GM23338 (cell line): ENCODE measurements around the gene SLC5A6. TPM values are rescaled to one million over a fixed set of nuclear protein-coding genes. Genes with fewer than 3 reads are reported as not detected.

Experiments used
- EZH2phosphoT487 ChIP-seq: fragments of 200-600 bp; sonication (generic); IDR thresholded peaks from one replicate; pipeline ENCODE4 v1.8.1; 2018; ENCODE audit warnings: antibody characterized with exemption; ENCODE audit not compliant: unreplicated experiment
- JUNB ChIP-seq: IDR thresholded peaks from one replicate; pipeline ENCODE4 v1.6.1; 2016; ENCODE audit warnings: antibody characterized with exemption; ENCODE audit not compliant: unreplicated experiment
- NANOG ChIP-seq: IDR thresholded peaks from 2 replicates; pipeline ENCODE4 v1.6.1; 2016; ENCODE audit warnings: antibody characterized with exemption, borderline replicate concordance
- POLR2AphosphoS5 ChIP-seq: IDR thresholded peaks from 2 replicates; pipeline ENCODE4 v1.6.1; 2016; ENCODE audit warnings: antibody characterized with exemption, low read depth
- STAT1 ChIP-seq: IDR thresholded peaks from one replicate; pipeline ENCODE4 v1.6.1; 2016; ENCODE audit warnings: antibody characterized with exemption; ENCODE audit not compliant: unreplicated experiment
- ZNF114 ChIP-seq: fragments of 250-450 bp; sonication (Bioruptor Pico); IDR thresholded peaks from 2 replicates; pipeline ENCODE4 v1.5.0; 2020; ENCODE audit warnings: mild to moderate bottlenecking, moderate library complexity
- ZNF331 ChIP-seq: fragments of 250-450 bp; sonication (Bioruptor Pico); IDR thresholded peaks from 2 replicates; pipeline ENCODE4 v1.5.0; 2020; ENCODE audit warnings: low read depth, mild to moderate bottlenecking, moderate library complexity
- polyA plus RNA-seq: library from polyadenylated mRNA; unstranded; fragments of >200 nt; fragmentation: Nextera tagmentation; extraction: Ambion mirVana; gene quantifications from 2 replicates; pipeline ENCODE4 v1.2.1, GENCODE V29; 2016
- total RNA-seq: library from RNA; depleted of rRNA; stranded (reverse); fragments of >200 nt; shearing (Covaris generic); gene quantifications from 2 replicates; pipeline ENCODE4 v1.2.3, GENCODE V29; 2014; rRNA removed
- TF ChIP-seq, protein P1 (sequence below): fragments of 250-450 bp; sonication (Bioruptor Pico); IDR thresholded peaks from 2 replicates; pipeline ENCODE4 v1.5.0; 2020; ENCODE audit warnings: mild to moderate bottlenecking, moderate library complexity
- TF ChIP-seq, protein P2 (sequence below): IDR thresholded peaks from 2 replicates; pipeline ENCODE4 v1.6.1; 2016; ENCODE audit warnings: antibody characterized with exemption
- TF ChIP-seq, protein P3 (sequence below), 2 experiments: fragments of 200-600 bp in 1 of 2; sonication (generic) in 1 of 2; conservative IDR thresholded peaks; 2 replicates each; pipeline versions ENCODE4 v1.5.1 to v1.6.1; 2016 to 2017; ENCODE audit warnings: antibody characterized with exemption in 2 of 2, low read depth in 2 of 2, mild to moderate bottlenecking in 2 of 2, moderate library complexity in 1 of 2

Gene SLC5A6
- total and polyA plus RNA-seq, 2 experiments from 2014 or later, result 44.3 to 153 TPM

DNA sequence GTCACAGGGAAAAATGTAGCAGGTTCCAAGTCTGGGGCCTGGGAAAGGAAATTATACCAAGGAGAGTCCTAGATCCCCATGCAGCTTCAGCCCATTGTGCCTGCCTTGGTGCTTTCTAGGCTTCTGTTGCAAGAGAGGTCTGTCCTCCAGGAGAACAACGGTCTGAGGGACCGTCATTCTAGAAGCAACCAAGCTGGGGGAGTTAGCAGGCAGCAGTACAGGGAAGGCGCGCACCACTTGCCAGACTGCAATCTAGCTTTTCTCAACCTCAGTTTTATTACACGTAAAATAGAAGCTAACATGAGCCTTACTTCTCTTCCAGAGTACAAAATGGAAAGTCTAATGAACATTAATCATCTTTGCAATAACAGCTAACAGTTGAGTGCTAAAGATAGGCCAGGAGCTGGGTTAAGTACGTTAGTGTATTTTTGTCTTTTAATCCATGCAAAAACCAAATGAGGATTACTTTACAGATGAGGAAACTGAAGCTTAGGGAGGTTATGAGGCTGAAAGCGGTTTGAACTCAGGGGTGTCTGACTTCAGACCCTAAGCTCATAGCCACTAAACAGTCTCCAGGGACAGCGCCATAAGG, 61.3 kb downstream of the SLC5A6 start (continued):
- TF ChIP-seq, protein P1, sequence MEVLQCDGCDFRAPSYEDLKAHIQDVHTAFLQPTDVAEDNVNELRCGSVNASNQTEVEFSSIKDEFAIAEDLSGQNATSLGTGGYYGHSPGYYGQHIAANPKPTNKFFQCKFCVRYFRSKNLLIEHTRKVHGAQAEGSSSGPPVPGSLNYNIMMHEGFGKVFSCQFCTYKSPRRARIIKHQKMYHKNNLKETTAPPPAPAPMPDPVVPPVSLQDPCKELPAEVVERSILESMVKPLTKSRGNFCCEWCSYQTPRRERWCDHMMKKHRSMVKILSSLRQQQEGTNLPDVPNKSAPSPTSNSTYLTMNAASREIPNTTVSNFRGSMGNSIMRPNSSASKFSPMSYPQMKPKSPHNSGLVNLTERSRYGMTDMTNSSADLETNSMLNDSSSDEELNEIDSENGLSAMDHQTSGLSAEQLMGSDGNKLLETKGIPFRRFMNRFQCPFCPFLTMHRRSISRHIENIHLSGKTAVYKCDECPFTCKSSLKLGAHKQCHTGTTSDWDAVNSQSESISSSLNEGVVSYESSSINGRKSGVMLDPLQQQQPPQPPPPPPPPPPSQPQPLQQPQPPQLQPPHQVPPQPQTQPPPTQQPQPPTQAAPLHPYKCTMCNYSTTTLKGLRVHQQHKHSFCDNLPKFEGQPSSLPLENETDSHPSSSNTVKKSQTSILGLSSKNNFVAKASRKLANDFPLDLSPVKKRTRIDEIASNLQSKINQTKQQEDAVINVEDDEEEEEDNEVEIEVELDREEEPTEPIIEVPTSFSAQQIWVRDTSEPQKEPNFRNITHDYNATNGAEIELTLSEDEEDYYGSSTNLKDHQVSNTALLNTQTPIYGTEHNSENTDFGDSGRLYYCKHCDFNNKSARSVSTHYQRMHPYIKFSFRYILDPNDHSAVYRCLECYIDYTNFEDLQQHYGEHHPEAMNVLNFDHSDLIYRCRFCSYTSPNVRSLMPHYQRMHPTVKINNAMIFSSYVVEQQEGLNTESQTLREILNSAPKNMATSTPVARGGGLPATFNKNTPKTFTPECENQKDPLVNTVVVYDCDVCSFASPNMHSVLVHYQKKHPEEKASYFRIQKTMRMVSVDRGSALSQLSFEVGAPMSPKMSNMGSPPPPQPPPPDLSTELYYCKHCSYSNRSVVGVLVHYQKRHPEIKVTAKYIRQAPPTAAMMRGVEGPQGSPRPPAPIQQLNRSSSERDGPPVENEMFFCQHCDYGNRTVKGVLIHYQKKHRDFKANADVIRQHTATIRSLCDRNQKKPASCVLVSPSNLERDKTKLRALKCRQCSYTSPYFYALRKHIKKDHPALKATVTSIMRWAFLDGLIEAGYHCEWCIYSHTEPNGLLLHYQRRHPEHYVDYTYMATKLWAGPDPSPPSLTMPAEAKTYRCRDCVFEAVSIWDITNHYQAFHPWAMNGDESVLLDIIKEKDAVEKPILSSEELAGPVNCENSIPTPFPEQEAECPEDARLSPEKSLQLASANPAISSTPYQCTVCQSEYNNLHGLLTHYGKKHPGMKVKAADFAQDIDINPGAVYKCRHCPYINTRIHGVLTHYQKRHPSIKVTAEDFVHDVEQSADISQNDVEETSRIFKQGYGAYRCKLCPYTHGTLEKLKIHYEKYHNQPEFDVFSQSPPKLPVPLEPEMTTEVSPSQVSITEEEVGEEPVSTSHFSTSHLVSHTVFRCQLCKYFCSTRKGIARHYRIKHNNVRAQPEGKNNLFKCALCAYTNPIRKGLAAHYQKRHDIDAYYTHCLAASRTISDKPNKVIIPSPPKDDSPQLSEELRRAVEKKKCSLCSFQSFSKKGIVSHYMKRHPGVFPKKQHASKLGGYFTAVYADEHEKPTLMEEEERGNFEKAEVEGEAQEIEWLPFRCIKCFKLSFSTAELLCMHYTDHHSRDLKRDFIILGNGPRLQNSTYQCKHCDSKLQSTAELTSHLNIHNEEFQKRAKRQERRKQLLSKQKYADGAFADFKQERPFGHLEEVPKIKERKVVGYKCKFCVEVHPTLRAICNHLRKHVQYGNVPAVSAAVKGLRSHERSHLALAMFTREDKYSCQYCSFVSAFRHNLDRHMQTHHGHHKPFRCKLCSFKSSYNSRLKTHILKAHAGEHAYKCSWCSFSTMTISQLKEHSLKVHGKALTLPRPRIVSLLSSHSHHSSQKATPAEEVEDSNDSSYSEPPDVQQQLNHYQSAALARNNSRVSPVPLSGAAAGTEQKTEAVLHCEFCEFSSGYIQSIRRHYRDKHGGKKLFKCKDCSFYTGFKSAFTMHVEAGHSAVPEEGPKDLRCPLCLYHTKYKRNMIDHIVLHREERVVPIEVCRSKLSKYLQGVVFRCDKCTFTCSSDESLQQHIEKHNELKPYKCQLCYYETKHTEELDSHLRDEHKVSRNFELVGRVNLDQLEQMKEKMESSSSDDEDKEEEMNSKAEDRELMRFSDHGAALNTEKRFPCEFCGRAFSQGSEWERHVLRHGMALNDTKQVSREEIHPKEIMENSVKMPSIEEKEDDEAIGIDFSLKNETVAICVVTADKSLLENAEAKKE (CRISPR knock-in tag), result no peak
- TF ChIP-seq EZH2phosphoT487, result no peak
- no peak for TF ChIP-seq POLR2AphosphoS5
- no peak for TF ChIP-seq ZNF331 (CRISPR knock-in tag)
- TF ChIP-seq ZNF114 (CRISPR knock-in tag), result no peak
- TF ChIP-seq JUNB, result no peak
- TF ChIP-seq, protein P2, sequence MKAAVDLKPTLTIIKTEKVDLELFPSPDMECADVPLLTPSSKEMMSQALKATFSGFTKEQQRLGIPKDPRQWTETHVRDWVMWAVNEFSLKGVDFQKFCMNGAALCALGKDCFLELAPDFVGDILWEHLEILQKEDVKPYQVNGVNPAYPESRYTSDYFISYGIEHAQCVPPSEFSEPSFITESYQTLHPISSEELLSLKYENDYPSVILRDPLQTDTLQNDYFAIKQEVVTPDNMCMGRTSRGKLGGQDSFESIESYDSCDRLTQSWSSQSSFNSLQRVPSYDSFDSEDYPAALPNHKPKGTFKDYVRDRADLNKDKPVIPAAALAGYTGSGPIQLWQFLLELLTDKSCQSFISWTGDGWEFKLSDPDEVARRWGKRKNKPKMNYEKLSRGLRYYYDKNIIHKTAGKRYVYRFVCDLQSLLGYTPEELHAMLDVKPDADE, result no peak
- no peak for TF ChIP-seq STAT1
- TF ChIP-seq NANOG, result no peak
- TF ChIP-seq, protein P3, sequence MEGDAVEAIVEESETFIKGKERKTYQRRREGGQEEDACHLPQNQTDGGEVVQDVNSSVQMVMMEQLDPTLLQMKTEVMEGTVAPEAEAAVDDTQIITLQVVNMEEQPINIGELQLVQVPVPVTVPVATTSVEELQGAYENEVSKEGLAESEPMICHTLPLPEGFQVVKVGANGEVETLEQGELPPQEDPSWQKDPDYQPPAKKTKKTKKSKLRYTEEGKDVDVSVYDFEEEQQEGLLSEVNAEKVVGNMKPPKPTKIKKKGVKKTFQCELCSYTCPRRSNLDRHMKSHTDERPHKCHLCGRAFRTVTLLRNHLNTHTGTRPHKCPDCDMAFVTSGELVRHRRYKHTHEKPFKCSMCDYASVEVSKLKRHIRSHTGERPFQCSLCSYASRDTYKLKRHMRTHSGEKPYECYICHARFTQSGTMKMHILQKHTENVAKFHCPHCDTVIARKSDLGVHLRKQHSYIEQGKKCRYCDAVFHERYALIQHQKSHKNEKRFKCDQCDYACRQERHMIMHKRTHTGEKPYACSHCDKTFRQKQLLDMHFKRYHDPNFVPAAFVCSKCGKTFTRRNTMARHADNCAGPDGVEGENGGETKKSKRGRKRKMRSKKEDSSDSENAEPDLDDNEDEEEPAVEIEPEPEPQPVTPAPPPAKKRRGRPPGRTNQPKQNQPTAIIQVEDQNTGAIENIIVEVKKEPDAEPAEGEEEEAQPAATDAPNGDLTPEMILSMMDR (conservative IDR thresholded peaks at IDR 0.05; ENCODE audit: low read depth in 2 of 2), result no peak

Other genes with a start within 250 kb of the SLC5A6 start
- 3.7 and 4.5 TPM in 2 replicates for gene MAPRE3, start 241.6 kb downstream of the SLC5A6 start, total RNA-seq
- gene MAPRE3, start 241.6 kb downstream of the SLC5A6 start, polyA plus RNA-seq, result 3.3 and 3.5 TPM in 2 replicates
- gene TMEM214, start 179.3 kb downstream of the SLC5A6 start, total RNA-seq, result 34.2 and 36.5 TPM in 2 replicates
- 16.2 and 18.4 TPM in 2 replicates for gene TMEM214, start 179.3 kb downstream of the SLC5A6 start, polyA plus RNA-seq
- 31.3 and 32.9 TPM in 2 replicates for gene AGBL5, start 160.6 kb downstream of the SLC5A6 start, total RNA-seq
- 17.9 and 18.5 TPM in 2 replicates for gene AGBL5, start 160.6 kb downstream of the SLC5A6 start, polyA plus RNA-seq
- 155 and 226 TPM in 2 replicates for gene OST4, start 140.6 kb downstream of the SLC5A6 start, total RNA-seq
- 568 and 617 TPM in 2 replicates for gene OST4, start 140.6 kb downstream of the SLC5A6 start, polyA plus RNA-seq
- gene EMILIN1, start 133.7 kb downstream of the SLC5A6 start, total RNA-seq, result 4.8 and 15.4 TPM in 2 replicates
- gene EMILIN1, start 133.7 kb downstream of the SLC5A6 start, polyA plus RNA-seq, result 3.2 and 4.5 TPM in 2 replicates
- gene KHK, start 125.5 kb downstream of the SLC5A6 start, total RNA-seq, result 8.8 and 9.7 TPM in 2 replicates
- gene KHK, start 125.5 kb downstream of the SLC5A6 start, polyA plus RNA-seq, result 8.4 and 9.7 TPM in 2 replicates
- 2.3 and 4.1 TPM in 2 replicates for gene CGREF1, start 93.1 kb downstream of the SLC5A6 start, total RNA-seq
- gene CGREF1, start 93.1 kb downstream of the SLC5A6 start, polyA plus RNA-seq, result 3.5 and 4.5 TPM in 2 replicates
- 0.19 and 0.38 TPM in 2 replicates for gene ABHD1, start 88.5 kb downstream of the SLC5A6 start, total RNA-seq
- gene ABHD1, start 88.5 kb downstream of the SLC5A6 start, polyA plus RNA-seq, result 0.55 and 0.66 TPM in 2 replicates
- gene PREB, start 77.6 kb downstream of the SLC5A6 start, total RNA-seq, result 65.9 and 79.7 TPM in 2 replicates
- gene PREB, start 77.6 kb downstream of the SLC5A6 start, polyA plus RNA-seq, result 39.0 and 41.2 TPM in 2 replicates
- gene PRR30, start 72.9 kb downstream of the SLC5A6 start, total RNA-seq, result not detected in 2 replicates
- not detected in 2 replicates for gene PRR30, start 72.9 kb downstream of the SLC5A6 start, polyA plus RNA-seq
- gene TCF23, start 63.3 kb downstream of the SLC5A6 start, total RNA-seq, result 0.07 TPM in 1 of 2 replicates, not detected in the other
- 0.03 TPM in 1 of 2 replicates, not detected in the other for gene TCF23, start 63.3 kb downstream of the SLC5A6 start, polyA plus RNA-seq
- 98.3 and 129 TPM in 2 replicates for gene ATRAID, start 227 bp downstream of the SLC5A6 start, total RNA-seq
- 154 and 164 TPM in 2 replicates for gene ATRAID, start 227 bp downstream of the SLC5A6 start, polyA plus RNA-seq
- gene CAD, start 5.1 kb upstream of the SLC5A6 start, total RNA-seq, result 126 and 147 TPM in 2 replicates
- 38.1 and 39.2 TPM in 2 replicates for gene CAD, start 5.1 kb upstream of the SLC5A6 start, polyA plus RNA-seq
- gene SLC30A3, start 50.8 kb upstream of the SLC5A6 start, total RNA-seq, result 5.1 and 8.3 TPM in 2 replicates
- 4.1 and 6.0 TPM in 2 replicates for gene SLC30A3, start 50.8 kb upstream of the SLC5A6 start, polyA plus RNA-seq
- 0.39 and 0.59 TPM in 2 replicates for gene DNAJC5G, start 63.2 kb upstream of the SLC5A6 start, total RNA-seq
- not detected in 2 replicates for gene DNAJC5G, start 63.2 kb upstream of the SLC5A6 start, polyA plus RNA-seq
- 3.3 and 4.5 TPM in 2 replicates for gene TRIM54, start 70.2 kb upstream of the SLC5A6 start, total RNA-seq
- 1.6 and 3.4 TPM in 2 replicates for gene TRIM54, start 70.2 kb upstream of the SLC5A6 start, polyA plus RNA-seq
- gene UCN, start 96.2 kb upstream of the SLC5A6 start, total RNA-seq, result 0.59 TPM in 1 of 2 replicates, not detected in the other
- 0.30 and 0.99 TPM in 2 replicates for gene UCN, start 96.2 kb upstream of the SLC5A6 start, polyA plus RNA-seq
- gene MPV17, start 110.8 kb upstream of the SLC5A6 start, total RNA-seq, result 52.5 and 68.9 TPM in 2 replicates
- 93.1 and 94.2 TPM in 2 replicates for gene MPV17, start 110.8 kb upstream of the SLC5A6 start, polyA plus RNA-seq
- gene GTF3C2, start 144.5 kb upstream of the SLC5A6 start, total RNA-seq, result 110 and 118 TPM in 2 replicates
- 69.1 and 81.7 TPM in 2 replicates for gene GTF3C2, start 144.5 kb upstream of the SLC5A6 start, polyA plus RNA-seq
- gene EIF2B4, start 158.1 kb upstream of the SLC5A6 start, total RNA-seq, result 43.9 and 51.4 TPM in 2 replicates
- 64.0 and 64.4 TPM in 2 replicates for gene EIF2B4, start 158.1 kb upstream of the SLC5A6 start, polyA plus RNA-seq
- gene SNX17, start 158.3 kb upstream of the SLC5A6 start, total RNA-seq, result 58.0 and 66.2 TPM in 2 replicates
- 32.6 and 34.0 TPM in 2 replicates for gene SNX17, start 158.3 kb upstream of the SLC5A6 start, polyA plus RNA-seq
- 13.2 and 13.4 TPM in 2 replicates for gene ZNF513, start 168.5 kb upstream of the SLC5A6 start, total RNA-seq
- gene ZNF513, start 168.5 kb upstream of the SLC5A6 start, polyA plus RNA-seq, result 10.4 and 11.3 TPM in 2 replicates
- 178 and 183 TPM in 2 replicates for gene PPM1G, start 197.3 kb upstream of the SLC5A6 start, total RNA-seq
- 201 and 211 TPM in 2 replicates for gene PPM1G, start 197.3 kb upstream of the SLC5A6 start, polyA plus RNA-seq
- 118 and 128 TPM in 2 replicates for gene NRBP1, start 216.4 kb upstream of the SLC5A6 start, total RNA-seq
- 73.4 and 75.0 TPM in 2 replicates for gene NRBP1, start 216.4 kb upstream of the SLC5A6 start, polyA plus RNA-seq
- 6.6 and 15.8 TPM in 2 replicates for gene KRTCAP3, start 230.1 kb upstream of the SLC5A6 start, total RNA-seq
- gene KRTCAP3, start 230.1 kb upstream of the SLC5A6 start, polyA plus RNA-seq, result 51.2 and 52.4 TPM in 2 replicates